MM.1S (cell line): ENCODE data around the gene OGFR.

Experiments used
- DNase-seq: peaks from one replicate; pipeline ENCODE4 v3.0.0-alpha.2; 2015
- H2AFZ ChIP-seq: fragments of 300-600 bp; sonication (generic); 2 replicates; pipeline ENCODE4 v1.6.0; 2016; ENCODE audit warnings: antibody characterized with exemption, low read length
- H3F3A ChIP-seq: fragments of 300-600 bp; sonication (generic); 2 replicates; pipeline ENCODE4 v1.6.1; 2016; ENCODE audit warnings: mild to moderate bottlenecking, antibody characterized with exemption, low read length, moderate library complexity, mixed read lengths; ENCODE audit not compliant: insufficient read depth
- H3K27ac ChIP-seq: fragments of 300-600 bp; sonication (generic); 2 replicates; pipeline ENCODE4 v1.5.1; 2016; ENCODE audit warnings: mild to moderate bottlenecking, low read length
- H3K27me3 ChIP-seq: fragments of 300-600 bp; sonication (generic); replicated peaks from 2 replicates; pipeline ENCODE4 v1.6.0; 2016; ENCODE audit warnings: low read length; ENCODE audit not compliant: insufficient read depth
- H3K36me3 ChIP-seq: fragments of 300-600 bp; sonication (generic); replicated peaks from 2 replicates; pipeline ENCODE4 v1.6.1; 2016; ENCODE audit warnings: mild to moderate bottlenecking, low read length, mixed read lengths; ENCODE audit not compliant: insufficient read depth
- H3K4me1 ChIP-seq: fragments of 300-600 bp; sonication (generic); 2 replicates; pipeline ENCODE4 v1.6.1; 2016; ENCODE audit warnings: low read length, mixed read lengths
- H3K4me2 ChIP-seq: fragments of 300-600 bp; sonication (generic); 2 replicates; pipeline ENCODE4 v1.6.0; 2016; ENCODE audit warnings: low read depth, low read length
- H3K4me3 ChIP-seq: fragments of 300-600 bp; sonication (generic); 2 replicates; pipeline ENCODE4 v1.5.1; 2016; ENCODE audit warnings: low read length, mixed read lengths
- H3K79me2 ChIP-seq: fragments of 300-600 bp; sonication (generic); 2 replicates; pipeline ENCODE4 v1.6.1; 2016; ENCODE audit warnings: mixed run types, low read length, mixed read lengths
- H3K9ac ChIP-seq: fragments of 300-600 bp; sonication (generic); 2 replicates; pipeline ENCODE4 v1.6.1; 2016; ENCODE audit warnings: low read length, mixed read lengths
- H3K9me2 ChIP-seq: fragments of 300-600 bp; sonication (generic); replicated peaks from 2 replicates; pipeline ENCODE4 v1.6.1; 2016; ENCODE audit warnings: mild to moderate bottlenecking, low read length, mixed read lengths; ENCODE audit not compliant: insufficient read depth
- H3K9me3 ChIP-seq: fragments of 300-600 bp; sonication (generic); replicated peaks from 2 replicates; pipeline ENCODE4 v1.6.1; 2016; ENCODE audit warnings: mild to moderate bottlenecking, low read length, mixed read lengths; ENCODE audit not compliant: insufficient read depth
- H4K20me1 ChIP-seq: fragments of 300-600 bp; sonication (generic); 2 replicates; pipeline ENCODE4 v1.6.1; 2016; ENCODE audit warnings: mild to moderate bottlenecking, low read length, moderate library complexity, mixed read lengths; ENCODE audit not compliant: insufficient read depth
- CTCF ChIP-seq: fragments of 300-600 bp; sonication (generic); IDR thresholded peaks from 2 replicates; pipeline ENCODE4 v1.5.1; 2016; ENCODE audit warnings: antibody characterized with exemption, low read length, mixed read lengths
- EZH2 ChIP-seq: fragments of 300-600 bp; sonication (generic); optimal IDR thresholded peaks from 2 replicates; pipeline ENCODE3; 2017; ENCODE audit warnings: low read depth, mild to moderate bottlenecking, antibody characterized with exemption, low read length, mixed read lengths
- EZH2phosphoT487 ChIP-seq: fragments of 300-600 bp; sonication (generic); IDR thresholded peaks from 2 replicates; pipeline ENCODE4 v1.6.1; 2018; ENCODE audit warnings: antibody characterized with exemption, low read length

OGFR gene

GRCh38 chr20:62821726-62822210 lies 17.1 kb downstream of the OGFR start:
- no peaks in the 10 kb centered on the region for H3K9me2 ChIP-seq
- no peak overlapping the region for H3K4me2 ChIP-seq
- H4K20me1 ChIP-seq: no peaks in the 10 kb centered on the region
- peaks cover 6% of the 10 kb centered on the region for H3K4me1 ChIP-seq
- H3K27ac ChIP-seq: no peak overlapping the region
- no peaks in the 10 kb centered on the region for H3K79me2 ChIP-seq
- H3K4me3 ChIP-seq: no peak overlapping the region
- H3K9me3 ChIP-seq: no peaks in the 10 kb centered on the region
- H3K36me3 ChIP-seq: no peaks in the 10 kb centered on the region
- no peak overlapping the region for H3K9ac ChIP-seq
- TF ChIP-seq EZH2 (no peak), CTCF (no peak), EZH2phosphoT487 (no peak)
- H2AFZ ChIP-seq: no peak overlapping the region
- peaks cover 60% of the 10 kb centered on the region for H3K27me3 ChIP-seq
- DNase-seq: no peak
- no peaks in the 10 kb centered on the region for H3F3A ChIP-seq

- H3K9me2 ChIP-seq: no peaks in the 10 kb centered on the region
- peaks cover 6% of the 10 kb centered on the region for H3K4me1 ChIP-seq
- TF ChIP-seq CTCF: no peak
- TF ChIP-seq EZH2: no peak
- no peak for TF ChIP-seq EZH2phosphoT487
- H3K27me3 ChIP-seq: peaks cover 63% of the 10 kb centered on the region
- H3K79me2 ChIP-seq: no peaks in the 10 kb centered on the region
- no peaks in the 10 kb centered on the region for H3K9me3 ChIP-seq
- no peak overlapping the region for H3K4me2 ChIP-seq
- H4K20me1 ChIP-seq: no peaks in the 10 kb centered on the region
- no peak for DNase-seq
- H3K4me3 ChIP-seq: no peak overlapping the region
- H2AFZ ChIP-seq: no peak overlapping the region
- no peak overlapping the region for H3K9ac ChIP-seq
- H3K27ac ChIP-seq: no peak overlapping the region
- no peaks in the 10 kb centered on the region for H3K36me3 ChIP-seq
- no peaks in the 10 kb centered on the region for H3F3A ChIP-seq
Observed at GRCh38 chr20:62822239-62822787, 17.7 kb downstream of the OGFR start.

GRCh38 chr20:62822788-62823651 lies 18.4 kb downstream of the OGFR start:
- no peaks in the 10 kb centered on the region for H3K79me2 ChIP-seq
- peak; percentile 69 for DNase-seq

More at GRCh38 chr20:62822788-62823651, 18.4 kb downstream of the OGFR start:
- H2AFZ ChIP-seq: no peak overlapping the region
- no peaks in the 10 kb centered on the region for H3F3A ChIP-seq
- H3K4me3 ChIP-seq: no peak overlapping the region
- no peak overlapping the region for H3K27ac ChIP-seq
- TF ChIP-seq CTCF (peak; percentile 66), EZH2 (no peak)
- H4K20me1 ChIP-seq: no peaks in the 10 kb centered on the region
- H3K4me2 ChIP-seq: no peak overlapping the region
- H3K9me3 ChIP-seq: no peaks in the 10 kb centered on the region
- H3K9me2 ChIP-seq: no peaks in the 10 kb centered on the region
- peaks cover 63% of the 10 kb centered on the region for H3K27me3 ChIP-seq
- no peaks in the 10 kb centered on the region for H3K36me3 ChIP-seq
- peaks cover 6% of the 10 kb centered on the region for H3K4me1 ChIP-seq
- H3K9ac ChIP-seq: no peak overlapping the region
